ENCODE data around the gene CLCN5. TPM values are rescaled to one million over a fixed set of nuclear protein-coding genes. Genes with fewer than 3 reads are reported as not detected.

Gene CLCN5
- total and polyA plus RNA-seq, 2 experiments from 2014 or later: 3.7 to 13.6 TPM

GRCh38 chrX:49912086-49912485, 10.3 kb upstream of the CLCN5 start:
- Histone ChIP-seq H3F3A (replicated peaks; ENCODE audit: low read depth) (no peaks in the 10 kb centered on the region), H3K4me3 (no peak overlapping the region), H3K36me3 (ENCODE audit: insufficient read depth) (no peaks in the 10 kb centered on the region), H3K9me2 (ENCODE audit: insufficient read depth) (no peaks in the 10 kb centered on the region), H3K27me3 (ENCODE audit: insufficient read depth) (no peaks in the 10 kb centered on the region), H3K79me2 (replicated peaks; ENCODE audit: insufficient read depth) (no peaks in the 10 kb centered on the region), H3K4me1 (ENCODE audit: insufficient read depth) (no peaks in the 10 kb centered on the region), H2AFZ (no peak overlapping the region), H3K27ac (ENCODE audit: low read depth) (no peak overlapping the region), H4K20me1 (replicated peaks; ENCODE audit: insufficient read depth) (no peaks in the 10 kb centered on the region), H3K4me2 (no peak overlapping the region)
- no peak for ATAC-seq
- Mint-ChIP-seq H3K36me3 (ENCODE audit: low read depth) (no peaks in the 10 kb centered on the region), H3K4me1 (no peaks in the 10 kb centered on the region), H3K27me3 (ENCODE audit: insufficient read depth, low read depth, poor library complexity) (no peaks in the 10 kb centered on the region), H3K9me3 (no peaks in the 10 kb centered on the region), H3K27ac (no peak overlapping the region), H3K4me3 (no peak overlapping the region)
- DNase-seq (ENCODE audit: low spot score): no peak
- TF ChIP-seq NANOG (IDR thresholded peaks at IDR 0.05; ENCODE audit: borderline replicate concordance): no peak
- TF ChIP-seq CTCF (conservative IDR thresholded peaks at IDR 0.05; ENCODE audit: low read depth in 2 of 2): peak in 1 of 2 experiments; percentile 33; a peak in 2 of 4 replicates
- no peak for TF ChIP-seq CREB1 (CRISPR knock-in tag; IDR thresholded peaks at IDR 0.05; ENCODE audit: low read depth)
- no peak for TF ChIP-seq REST (IDR thresholded peaks at IDR 0.05; ENCODE audit: unreplicated experiment)

- Mint-ChIP-seq H3K4me3 (no peak overlapping the region), H3K36me3 (ENCODE audit: low read depth) (no peaks in the 10 kb centered on the region), H3K27me3 (ENCODE audit: insufficient read depth, low read depth, poor library complexity) (no peaks in the 10 kb centered on the region), H3K4me1 (no peaks in the 10 kb centered on the region), H3K27ac (no peak overlapping the region), H3K9me3 (no peaks in the 10 kb centered on the region)
- DNase-seq (ENCODE audit: low spot score) (no peak), ATAC-seq (no peak)
- H3K36me3 ChIP-seq (ENCODE audit: insufficient read depth): no peaks in the 10 kb centered on the region
- H3K27me3 ChIP-seq (ENCODE audit: insufficient read depth): no peaks in the 10 kb centered on the region
- H2AFZ ChIP-seq: no peak overlapping the region
- no peak overlapping the region for H3K27ac ChIP-seq (ENCODE audit: low read depth)
- H3F3A ChIP-seq (replicated peaks; ENCODE audit: low read depth): no peaks in the 10 kb centered on the region
- H3K4me3 ChIP-seq: no peak overlapping the region
- no peaks in the 10 kb centered on the region for H4K20me1 ChIP-seq (replicated peaks; ENCODE audit: insufficient read depth)
- no peaks in the 10 kb centered on the region for H3K79me2 ChIP-seq (replicated peaks; ENCODE audit: insufficient read depth)
- H3K9me2 ChIP-seq (ENCODE audit: insufficient read depth): no peaks in the 10 kb centered on the region
- H3K4me2 ChIP-seq: no peak overlapping the region
- H3K4me1 ChIP-seq (ENCODE audit: insufficient read depth): no peaks in the 10 kb centered on the region
- no peak for TF ChIP-seq NANOG (IDR thresholded peaks at IDR 0.05; ENCODE audit: borderline replicate concordance)
- no peak for TF ChIP-seq REST (IDR thresholded peaks at IDR 0.05; ENCODE audit: unreplicated experiment)
- no peak for TF ChIP-seq STAT1 (IDR thresholded peaks at IDR 0.05; ENCODE audit: unreplicated experiment)
- no peak for TF ChIP-seq EZH2 (IDR thresholded peaks at IDR 0.05; ENCODE audit: low read depth, unreplicated experiment)
- TF ChIP-seq CTCF (conservative IDR thresholded peaks at IDR 0.05; ENCODE audit: low read depth in 2 of 2): no peak
- TF ChIP-seq JUNB (IDR thresholded peaks at IDR 0.05; ENCODE audit: unreplicated experiment): no peak
Observed at GRCh38 chrX:49912861-49913260, 9.5 kb upstream of the CLCN5 start.
